ENCODE results near the gene VKORC1. TPM values are rescaled to one million over a fixed set of nuclear protein-coding genes. Genes with fewer than 3 reads are reported as not detected.
"Not testable (repeated sequence)": the region's sequence is repeated elsewhere in the genome, so short reads cannot be mapped to it uniquely, and the experiment has no call there.

The VKORC1 gene
- 47.3 and 53.0 TPM in 2 replicates for total RNA-seq

GRCh38 chr16:31094424-31095120, at the start of gene VKORC1:
VKORC1 (minus strand) TSS chr16:31094797; CDS start chr16:31094729, 68 bp downstream.
- Mint-ChIP-seq H3K9me3 (no peaks in the 10 kb centered on the region), H3K4me3 (peak within 1 kb of the TSS; percentile 95), H3K36me3 (ENCODE audit: low read depth) (peaks cover 5% of the 10 kb centered on the region), H3K4me1 (ENCODE audit: low read depth) (peaks cover 27% of the 10 kb centered on the region), H3K27me3 (ENCODE audit: insufficient read depth) (no peaks in the 10 kb centered on the region), H3K27ac (peak within 1 kb of the TSS; percentile 82)
- intact Hi-C loops (cut with micrococcal nuclease), result loop anchor here (1.0 to 5.0 kb wide), 9 partner anchors 14 to 348 kb away; partner anchors contain the start of genes BCKDK, FBXL19, KAT8 and SETD1A
- peak; percentile 84 for DNase-seq (ENCODE audit: low spot score)

- peaks cover 17% of the 10 kb centered on the region for H3K27me3 Mint-ChIP-seq (ENCODE audit: insufficient read depth)
- intact Hi-C loops (cut with micrococcal nuclease), result loop anchor here (2.0 kb wide), 1 partner anchor 37 kb away; no protein-coding TSS in a partner anchor
- no peak for DNase-seq (ENCODE audit: low spot score)
- peak overlapping the region; percentile 60 for H3K4me3 Mint-ChIP-seq
- H3K36me3 Mint-ChIP-seq (ENCODE audit: low read depth), result no peaks in the 10 kb centered on the region
- H3K9me3 Mint-ChIP-seq, result no peaks in the 10 kb centered on the region
- peak overlapping the region; percentile 80 for H3K27ac Mint-ChIP-seq
- H3K4me1 Mint-ChIP-seq (ENCODE audit: low read depth), result peaks cover 12% of the 10 kb centered on the region
Measured at GRCh38 chr16:31143694-31144148, 49.1 kb upstream of the VKORC1 start.

- Mint-ChIP-seq H3K4me3 (peak overlapping the region; percentile 60), H3K27me3 (ENCODE audit: insufficient read depth) (peaks cover 17% of the 10 kb centered on the region), H3K4me1 (ENCODE audit: low read depth) (peaks cover 12% of the 10 kb centered on the region), H3K27ac (peak overlapping the region; percentile 80), H3K9me3 (no peaks in the 10 kb centered on the region), H3K36me3 (ENCODE audit: low read depth) (no peaks in the 10 kb centered on the region)
- DNase-seq (ENCODE audit: low spot score), result no peak
- intact Hi-C loops (cut with micrococcal nuclease), result loop anchor here (2.0 kb wide), 1 partner anchor 36 kb away; no protein-coding TSS in a partner anchor
Measured at GRCh38 chr16:31143011-31143693, 48.6 kb upstream of the VKORC1 start.

GRCh38 chr16:31142109-31143010, 47.8 kb upstream of the VKORC1 start:
- peak; percentile 98 for DNase-seq (ENCODE audit: low spot score)
- Mint-ChIP-seq H3K4me3 (peak overlapping the region; percentile 78), H3K27me3 (ENCODE audit: insufficient read depth) (peaks cover 13% of the 10 kb centered on the region), H3K27ac (peak overlapping the region; percentile 88), H3K36me3 (ENCODE audit: low read depth) (no peaks in the 10 kb centered on the region), H3K9me3 (no peaks in the 10 kb centered on the region), H3K4me1 (ENCODE audit: low read depth) (peaks cover 12% of the 10 kb centered on the region)
- intact Hi-C loops (cut with micrococcal nuclease), result loop anchor here (1.0 to 2.0 kb wide), 15 partner anchors 25 to 727 kb away; partner anchors contain the start of genes ARMC5, FBXL19, HSD3B7 and KAT8

GRCh38 chr16:31141489-31142108, 47.0 kb upstream of the VKORC1 start:
- H3K36me3 Mint-ChIP-seq (ENCODE audit: low read depth), result no peaks in the 10 kb centered on the region
- intact Hi-C loops (cut with micrococcal nuclease), result loop anchor here (1.0 to 2.0 kb wide), 15 partner anchors 24 to 728 kb away; partner anchors contain the start of genes ARMC5, FBXL19, HSD3B7 and KAT8
- peak overlapping the region; percentile 88 for H3K27ac Mint-ChIP-seq
- no peak for DNase-seq (ENCODE audit: low spot score)
- H3K27me3 Mint-ChIP-seq (ENCODE audit: insufficient read depth), result peaks cover 11% of the 10 kb centered on the region
- H3K4me3 Mint-ChIP-seq, result peak overlapping the region; percentile 78
- peaks cover 12% of the 10 kb centered on the region for H3K4me1 Mint-ChIP-seq (ENCODE audit: low read depth)
- H3K9me3 Mint-ChIP-seq, result no peaks in the 10 kb centered on the region

GRCh38 chr16:31141071-31141469, 46.5 kb upstream of the VKORC1 start:
- H3K9me3 Mint-ChIP-seq; H3K27me3 Mint-ChIP-seq (ENCODE audit: insufficient read depth); H3K27ac Mint-ChIP-seq; intact Hi-C loops (cut with micrococcal nuclease); DNase-seq (ENCODE audit: low spot score); H3K36me3 Mint-ChIP-seq (ENCODE audit: low read depth); H3K4me3 Mint-ChIP-seq: not testable (repeated sequence)
- peaks cover 12% of the 10 kb centered on the region for H3K4me1 Mint-ChIP-seq (ENCODE audit: low read depth)

- intact Hi-C loops (cut with micrococcal nuclease), result no loop called here
- no peak for DNase-seq (ENCODE audit: low spot score)
- Mint-ChIP-seq H3K36me3 (ENCODE audit: low read depth) (no peaks in the 10 kb centered on the region), H3K27ac (no peak overlapping the region), H3K4me1 (ENCODE audit: low read depth) (peaks cover 11% of the 10 kb centered on the region), H3K9me3 (no peaks in the 10 kb centered on the region), H3K27me3 (ENCODE audit: insufficient read depth) (peaks cover 2% of the 10 kb centered on the region), H3K4me3 (no peak overlapping the region)
Measured at GRCh38 chr16:31138621-31139578, 44.3 kb upstream of the VKORC1 start.

GRCh38 chr16:31136822-31137499, 42.4 kb upstream of the VKORC1 start:
- not testable (repeated sequence) for H3K27me3 Mint-ChIP-seq (ENCODE audit: insufficient read depth); H3K4me3 Mint-ChIP-seq

GRCh38 chr16:31136287-31136662, 41.7 kb upstream of the VKORC1 start:
- Mint-ChIP-seq H3K27ac (no peak overlapping the region), H3K9me3 (no peaks in the 10 kb centered on the region), H3K4me1 (ENCODE audit: low read depth) (no peaks in the 10 kb centered on the region), H3K4me3 (no peak overlapping the region), H3K27me3 (ENCODE audit: insufficient read depth) (no peaks in the 10 kb centered on the region), H3K36me3 (ENCODE audit: low read depth) (peaks cover 7% of the 10 kb centered on the region)
- intact Hi-C loops (cut with micrococcal nuclease), result no loop called here
- no peak for DNase-seq (ENCODE audit: low spot score)

More at GRCh38 chr16:31136822-31137499, 42.4 kb upstream of the VKORC1 start:
- DNase-seq (ENCODE audit: low spot score); H3K36me3 Mint-ChIP-seq (ENCODE audit: low read depth); H3K27ac Mint-ChIP-seq; H3K4me1 Mint-ChIP-seq (ENCODE audit: low read depth); intact Hi-C loops (cut with micrococcal nuclease); H3K9me3 Mint-ChIP-seq: not testable (repeated sequence)

GRCh38 chr16:31135535-31136286, 41.1 kb upstream of the VKORC1 start, which contains the start of gene PRSS8:
PRSS8 (minus strand) TSS chr16:31135727; CDS start chr16:31135498, 229 bp downstream.
- Mint-ChIP-seq H3K27me3 (ENCODE audit: insufficient read depth) (no peaks in the 10 kb centered on the region), H3K9me3 (no peaks in the 10 kb centered on the region), H3K4me1 (ENCODE audit: low read depth) (no peaks in the 10 kb centered on the region), H3K36me3 (ENCODE audit: low read depth) (peaks cover 7% of the 10 kb centered on the region), H3K4me3 (no peak within 1 kb of the TSS), H3K27ac (no peak within 1 kb of the TSS)
- intact Hi-C loops (cut with micrococcal nuclease), result no loop called here
- no peak for DNase-seq (ENCODE audit: low spot score)

All from activated T-helper 1 cell treated with anti-CD3 and anti-CD28 coated beads, Interleukin-12 subunit alpha, Interleukin-12 subunit beta, Interleukin-2, Interleukin-4 antibody, amounts not matched to agents 30 ng/mL and 10 ng/mL and 1 ng/mL, durations not matched to agents 14 hours and 24 hours and 36 hours (primary cell).